Measurements from ENCODE around the gene GPN2.
A peak's percentile ranks its signal among the peaks of the same experiment; 100 is the strongest.
"Not testable (repeated sequence)": the region's sequence is repeated elsewhere in the genome, so short reads cannot be mapped to it uniquely, and the experiment has no call there.

The GPN2 gene

GRCh38 chr1:26882696-26883463, 7.2 kb downstream of the GPN2 start:
- Mint-ChIP-seq H3K9me3 (no peaks in the 10 kb centered on the region), H3K27ac (peak overlapping the region; percentile 62), H3K27me3 (no peaks in the 10 kb centered on the region), H3K4me1 (peaks cover 12% of the 10 kb centered on the region), H3K36me3 (peaks cover 25% of the 10 kb centered on the region), H3K4me3 (no peak overlapping the region)
- DNase-seq (ENCODE audit: low spot score in 2 of 2) (no peak), ATAC-seq (ENCODE audit: low read depth) (no peak)

- H3K9me3 Mint-ChIP-seq; H3K27ac Mint-ChIP-seq; H3K4me3 Mint-ChIP-seq; DNase-seq (ENCODE audit: low spot score in 2 of 2); ATAC-seq (ENCODE audit: low read depth); H3K27me3 Mint-ChIP-seq: not testable (repeated sequence)
- Mint-ChIP-seq H3K36me3 (peaks cover 22% of the 10 kb centered on the region), H3K4me1 (peaks cover 10% of the 10 kb centered on the region)
Measured at GRCh38 chr1:26881611-26882010, 8.5 kb downstream of the GPN2 start.

- no peaks in the 10 kb centered on the region for H3K27me3 Mint-ChIP-seq
- H3K4me1 Mint-ChIP-seq: peaks cover 10% of the 10 kb centered on the region
- ATAC-seq (ENCODE audit: low read depth) (no peak), DNase-seq (ENCODE audit: low spot score in 2 of 2) (no peak)
- no peak overlapping the region for H3K27ac Mint-ChIP-seq
- peaks cover 19% of the 10 kb centered on the region for H3K36me3 Mint-ChIP-seq
- H3K4me3 Mint-ChIP-seq: no peak overlapping the region
- H3K9me3 Mint-ChIP-seq: no peaks in the 10 kb centered on the region
Measured at GRCh38 chr1:26879793-26880192, 10.3 kb downstream of the GPN2 start.

- H3K27ac Mint-ChIP-seq: no peak overlapping the region
- no peaks in the 10 kb centered on the region for H3K9me3 Mint-ChIP-seq
- H3K4me1 Mint-ChIP-seq: no peaks in the 10 kb centered on the region
- no peak overlapping the region for H3K4me3 Mint-ChIP-seq
- no peak for ATAC-seq (ENCODE audit: low read depth)
- DNase-seq (ENCODE audit: low spot score in 2 of 2): no peak
- peaks cover 3% of the 10 kb centered on the region for H3K36me3 Mint-ChIP-seq
- no peaks in the 10 kb centered on the region for H3K27me3 Mint-ChIP-seq
Measured at GRCh38 chr1:26877326-26877725, 12.8 kb downstream of the GPN2 start.

- ATAC-seq (ENCODE audit: low read depth): no peak
- peak overlapping the region; percentile 49 for H3K27ac Mint-ChIP-seq
- no peaks in the 10 kb centered on the region for H3K27me3 Mint-ChIP-seq
- H3K4me3 Mint-ChIP-seq: no peak overlapping the region
- DNase-seq (ENCODE audit: low spot score in 2 of 2): no peak
- no peaks in the 10 kb centered on the region for H3K4me1 Mint-ChIP-seq
- no peaks in the 10 kb centered on the region for H3K9me3 Mint-ChIP-seq
- H3K36me3 Mint-ChIP-seq: peaks cover 3% of the 10 kb centered on the region
Measured at GRCh38 chr1:26874896-26875295, 15.2 kb downstream of the GPN2 start.

- DNase-seq (ENCODE audit: low spot score in 2 of 2); H3K4me3 Mint-ChIP-seq; H3K36me3 Mint-ChIP-seq; H3K4me1 Mint-ChIP-seq; ATAC-seq (ENCODE audit: low read depth); H3K27ac Mint-ChIP-seq; H3K27me3 Mint-ChIP-seq; H3K9me3 Mint-ChIP-seq: not testable (repeated sequence)
Measured at GRCh38 chr1:26873097-26873496, 17.0 kb downstream of the GPN2 start.

GRCh38 chr1:26864610-26865480, 25.2 kb downstream of the GPN2 start:
- peak overlapping the region; percentile 81 for H3K27ac Mint-ChIP-seq
- H3K36me3 Mint-ChIP-seq: no peaks in the 10 kb centered on the region
- no peaks in the 10 kb centered on the region for H3K9me3 Mint-ChIP-seq
- H3K27me3 Mint-ChIP-seq: no peaks in the 10 kb centered on the region
- H3K4me3 Mint-ChIP-seq: peak overlapping the region; percentile 96
- ATAC-seq (ENCODE audit: low read depth) (peak; percentile 90), DNase-seq (ENCODE audit: low spot score in 2 of 2) (peak; percentile 92 to 95)
- H3K4me1 Mint-ChIP-seq: peaks cover 5% of the 10 kb centered on the region

- Mint-ChIP-seq H3K27me3 (no peaks in the 10 kb centered on the region), H3K27ac (peak overlapping the region; percentile 81), H3K36me3 (no peaks in the 10 kb centered on the region), H3K9me3 (no peaks in the 10 kb centered on the region), H3K4me1 (peaks cover 5% of the 10 kb centered on the region), H3K4me3 (peak overlapping the region; percentile 96)
- ATAC-seq (ENCODE audit: low read depth) (no peak), DNase-seq (ENCODE audit: low spot score in 2 of 2) (no peak)
Measured at GRCh38 chr1:26863685-26864077, 26.4 kb downstream of the GPN2 start.

- Mint-ChIP-seq H3K36me3 (no peaks in the 10 kb centered on the region), H3K27ac (peak within 1 kb of the TSS; percentile 81), H3K9me3 (no peaks in the 10 kb centered on the region), H3K4me3 (peak within 1 kb of the TSS; percentile 96), H3K27me3 (no peaks in the 10 kb centered on the region), H3K4me1 (peaks cover 5% of the 10 kb centered on the region)
- DNase-seq (ENCODE audit: low spot score in 2 of 2): peak in 1 of 2 donors; percentile 22
- ATAC-seq (ENCODE audit: low read depth): no peak
Measured at GRCh38 chr1:26862781-26863684, 27.1 kb downstream of the GPN2 start, which contains the start of gene SFN. SFN (plus strand) TSS chr1:26863149; CDS start chr1:26863213, 64 bp downstream.

- Mint-ChIP-seq H3K27me3 (no peaks in the 10 kb centered on the region), H3K4me1 (peaks cover 5% of the 10 kb centered on the region), H3K36me3 (no peaks in the 10 kb centered on the region), H3K4me3 (no peak overlapping the region), H3K9me3 (no peaks in the 10 kb centered on the region), H3K27ac (peak overlapping the region; percentile 64)
- DNase-seq (ENCODE audit: low spot score in 2 of 2): no peak
- ATAC-seq (ENCODE audit: low read depth): no peak
Measured at GRCh38 chr1:26861889-26862378, 28.1 kb downstream of the GPN2 start.

GRCh38 chr1:26861286-26861701, 28.8 kb downstream of the GPN2 start:
- Mint-ChIP-seq H3K36me3 (peaks cover 3% of the 10 kb centered on the region), H3K4me3 (no peak overlapping the region), H3K27ac (no peak overlapping the region), H3K4me1 (peaks cover 5% of the 10 kb centered on the region), H3K9me3 (no peaks in the 10 kb centered on the region), H3K27me3 (no peaks in the 10 kb centered on the region)
- ATAC-seq (ENCODE audit: low read depth) (no peak), DNase-seq (ENCODE audit: low spot score in 2 of 2) (no peak)

- no peaks in the 10 kb centered on the region for H3K9me3 Mint-ChIP-seq
- H3K4me1 Mint-ChIP-seq: peaks cover 2% of the 10 kb centered on the region
- ATAC-seq (ENCODE audit: low read depth): no peak
- H3K36me3 Mint-ChIP-seq: peaks cover 5% of the 10 kb centered on the region
- H3K27me3 Mint-ChIP-seq: no peaks in the 10 kb centered on the region
- no peak overlapping the region for H3K27ac Mint-ChIP-seq
- H3K4me3 Mint-ChIP-seq: no peak overlapping the region
- no peak for DNase-seq (ENCODE audit: low spot score in 2 of 2)
Measured at GRCh38 chr1:26858891-26859640, 31.0 kb downstream of the GPN2 start.

GRCh38 chr1:26858160-26858559, 31.9 kb downstream of the GPN2 start:
- ATAC-seq (ENCODE audit: low read depth): no peak
- no peaks in the 10 kb centered on the region for H3K27me3 Mint-ChIP-seq
- H3K9me3 Mint-ChIP-seq: no peaks in the 10 kb centered on the region
- peaks cover 5% of the 10 kb centered on the region for H3K36me3 Mint-ChIP-seq
- no peak for DNase-seq (ENCODE audit: low spot score in 2 of 2)
- H3K4me1 Mint-ChIP-seq: no peaks in the 10 kb centered on the region
- no peak overlapping the region for H3K4me3 Mint-ChIP-seq
- no peak overlapping the region for H3K27ac Mint-ChIP-seq
